RWPE2 (cell line): Measurements from ENCODE around the gene ROPN1L.

Source experiments
- ATAC-seq: fragments of 200-7000 bp; cut with Tn5 transposase; 3 replicates; pipeline ENCODE4 v1.9.1; 2021; ENCODE audit warnings: low read depth
- DNase-seq: peaks from one replicate; pipeline ENCODE4 v3.0.0-alpha.2; 2020; ENCODE audit warnings: low spot score
- H3K27ac ChIP-seq: fragments of 450-650 bp; 2 replicates; pipeline ENCODE4 v1.5.1; 2017; ENCODE audit warnings: mild to moderate bottlenecking; ENCODE audit not compliant: poor library complexity, severe bottlenecking
- H3K27me3 ChIP-seq: fragments of 250-450 bp; sonication (Bioruptor Pico); 2 replicates; pipeline ENCODE4 v1.5.1; 2021; ENCODE audit warnings: mild to moderate bottlenecking, moderate library complexity; ENCODE audit not compliant: insufficient read depth, poor library complexity, severe bottlenecking
- H3K36me3 ChIP-seq: fragments of 250-450 bp; sonication (Bioruptor Pico); 2 replicates; pipeline ENCODE4 v1.5.1; 2020; ENCODE audit warnings: low read depth, mild to moderate bottlenecking, moderate library complexity
- H3K4me1 ChIP-seq: fragments of 250-450 bp; sonication (Bioruptor Pico); 2 replicates; pipeline ENCODE4 v1.5.1; 2021; ENCODE audit warnings: mild to moderate bottlenecking, moderate library complexity; ENCODE audit not compliant: insufficient read depth, poor library complexity, severe bottlenecking
- H3K4me3 ChIP-seq: fragments of 250-450 bp; sonication (Bioruptor Pico); 2 replicates; pipeline ENCODE4 v1.5.1; 2021; ENCODE audit warnings: mild to moderate bottlenecking, moderate library complexity; ENCODE audit not compliant: severe bottlenecking
- H3K9me3 ChIP-seq: fragments of 250-450 bp; sonication (Bioruptor Pico); 2 replicates; pipeline ENCODE4 v1.5.1; 2021; ENCODE audit warnings: mild to moderate bottlenecking, moderate library complexity; ENCODE audit not compliant: severe bottlenecking
- TF ChIP-seq, protein P1 (sequence below): fragments of 450-650 bp; IDR thresholded peaks from one replicate; pipeline ENCODE4 v1.5.1; 2017; ENCODE audit warnings: mild to moderate bottlenecking, moderate library complexity; ENCODE audit not compliant: poor library complexity, severe bottlenecking

The ROPN1L gene

DNA sequence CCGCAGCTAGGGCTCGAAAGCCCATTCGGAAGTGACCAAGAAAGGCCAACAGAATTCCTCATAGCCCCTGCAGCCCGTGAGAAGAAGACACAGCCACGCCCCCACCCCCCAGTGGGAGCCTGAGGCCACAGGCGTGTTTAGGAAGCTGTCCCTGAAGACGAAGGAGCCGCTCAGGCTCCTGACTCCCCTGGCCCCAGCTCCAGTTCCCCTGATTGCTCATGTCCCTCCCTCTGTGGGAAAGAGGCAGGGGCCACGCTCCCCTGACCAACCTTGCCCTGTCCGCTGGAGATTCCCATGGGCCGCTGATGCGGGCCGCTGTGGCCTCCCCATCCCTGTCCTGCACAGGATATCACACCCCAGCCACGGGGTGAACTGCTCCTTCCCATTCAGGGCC lies 13.6 kb downstream of the ROPN1L start:
- no peaks in the 10 kb centered on the region for H3K27me3 ChIP-seq

DNA sequence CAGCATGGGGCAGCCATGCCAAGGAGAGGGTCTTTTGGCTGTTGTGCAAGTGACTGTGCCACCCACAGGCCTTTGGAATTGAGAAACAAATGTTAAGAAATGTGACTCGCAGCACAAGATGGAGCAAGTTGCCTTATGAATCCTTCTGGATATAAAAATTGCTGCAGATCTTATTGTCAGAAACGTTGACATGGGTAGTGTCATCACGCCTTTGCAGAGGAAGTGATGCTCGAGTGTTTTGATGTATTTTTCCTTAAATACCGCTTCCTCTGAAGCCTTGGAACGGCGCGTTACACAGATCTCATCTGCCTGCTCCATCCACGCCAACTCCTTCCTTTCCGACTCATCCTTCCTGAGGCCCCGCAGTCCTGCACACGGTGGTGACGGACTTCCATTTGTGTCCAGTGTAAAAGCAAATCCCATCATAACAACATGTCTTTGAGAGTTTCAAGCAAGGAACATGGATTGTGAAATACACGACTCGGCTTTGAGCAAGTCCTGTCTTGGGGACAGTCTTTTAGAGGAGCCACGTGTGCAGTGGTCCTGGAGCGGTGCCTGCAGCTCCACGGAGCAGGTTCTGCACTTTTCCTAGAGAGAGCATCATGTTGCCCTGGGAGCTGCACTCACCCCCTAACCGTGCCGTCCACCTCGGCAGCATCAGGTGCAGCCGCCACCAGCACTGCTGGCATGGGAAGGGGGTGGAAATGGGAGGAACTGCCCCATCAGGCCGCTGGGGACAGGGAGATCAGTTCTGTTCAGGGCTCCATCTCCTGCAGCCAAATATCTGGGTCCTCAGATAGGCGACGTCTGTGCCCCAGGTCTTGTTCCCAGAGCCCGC lies 15.1 kb downstream of the ROPN1L start:
- no peak for DNase-seq
- no peak for ATAC-seq
- H3K4me3 ChIP-seq, result no peak overlapping the region
- no peak overlapping the region for H3K27ac ChIP-seq
- H3K27me3 ChIP-seq, result no peaks in the 10 kb centered on the region
- H3K36me3 ChIP-seq, result no peaks in the 10 kb centered on the region
- H3K4me1 ChIP-seq, result peaks cover 36% of the 10 kb centered on the region
- TF ChIP-seq, protein P1, sequence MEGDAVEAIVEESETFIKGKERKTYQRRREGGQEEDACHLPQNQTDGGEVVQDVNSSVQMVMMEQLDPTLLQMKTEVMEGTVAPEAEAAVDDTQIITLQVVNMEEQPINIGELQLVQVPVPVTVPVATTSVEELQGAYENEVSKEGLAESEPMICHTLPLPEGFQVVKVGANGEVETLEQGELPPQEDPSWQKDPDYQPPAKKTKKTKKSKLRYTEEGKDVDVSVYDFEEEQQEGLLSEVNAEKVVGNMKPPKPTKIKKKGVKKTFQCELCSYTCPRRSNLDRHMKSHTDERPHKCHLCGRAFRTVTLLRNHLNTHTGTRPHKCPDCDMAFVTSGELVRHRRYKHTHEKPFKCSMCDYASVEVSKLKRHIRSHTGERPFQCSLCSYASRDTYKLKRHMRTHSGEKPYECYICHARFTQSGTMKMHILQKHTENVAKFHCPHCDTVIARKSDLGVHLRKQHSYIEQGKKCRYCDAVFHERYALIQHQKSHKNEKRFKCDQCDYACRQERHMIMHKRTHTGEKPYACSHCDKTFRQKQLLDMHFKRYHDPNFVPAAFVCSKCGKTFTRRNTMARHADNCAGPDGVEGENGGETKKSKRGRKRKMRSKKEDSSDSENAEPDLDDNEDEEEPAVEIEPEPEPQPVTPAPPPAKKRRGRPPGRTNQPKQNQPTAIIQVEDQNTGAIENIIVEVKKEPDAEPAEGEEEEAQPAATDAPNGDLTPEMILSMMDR, result no peak
- no peaks in the 10 kb centered on the region for H3K9me3 ChIP-seq

More for the DNA sequence above, 13.6 kb downstream of the ROPN1L start:
- Histone ChIP-seq H3K4me3 (no peak overlapping the region), H3K4me1 (peaks cover 31% of the 10 kb centered on the region), H3K27ac (peak overlapping the region; percentile 59), H3K36me3 (no peaks in the 10 kb centered on the region), H3K9me3 (no peaks in the 10 kb centered on the region)
- no peak for DNase-seq
- TF ChIP-seq, protein P1, result no peak
- no peak for ATAC-seq

DNA sequence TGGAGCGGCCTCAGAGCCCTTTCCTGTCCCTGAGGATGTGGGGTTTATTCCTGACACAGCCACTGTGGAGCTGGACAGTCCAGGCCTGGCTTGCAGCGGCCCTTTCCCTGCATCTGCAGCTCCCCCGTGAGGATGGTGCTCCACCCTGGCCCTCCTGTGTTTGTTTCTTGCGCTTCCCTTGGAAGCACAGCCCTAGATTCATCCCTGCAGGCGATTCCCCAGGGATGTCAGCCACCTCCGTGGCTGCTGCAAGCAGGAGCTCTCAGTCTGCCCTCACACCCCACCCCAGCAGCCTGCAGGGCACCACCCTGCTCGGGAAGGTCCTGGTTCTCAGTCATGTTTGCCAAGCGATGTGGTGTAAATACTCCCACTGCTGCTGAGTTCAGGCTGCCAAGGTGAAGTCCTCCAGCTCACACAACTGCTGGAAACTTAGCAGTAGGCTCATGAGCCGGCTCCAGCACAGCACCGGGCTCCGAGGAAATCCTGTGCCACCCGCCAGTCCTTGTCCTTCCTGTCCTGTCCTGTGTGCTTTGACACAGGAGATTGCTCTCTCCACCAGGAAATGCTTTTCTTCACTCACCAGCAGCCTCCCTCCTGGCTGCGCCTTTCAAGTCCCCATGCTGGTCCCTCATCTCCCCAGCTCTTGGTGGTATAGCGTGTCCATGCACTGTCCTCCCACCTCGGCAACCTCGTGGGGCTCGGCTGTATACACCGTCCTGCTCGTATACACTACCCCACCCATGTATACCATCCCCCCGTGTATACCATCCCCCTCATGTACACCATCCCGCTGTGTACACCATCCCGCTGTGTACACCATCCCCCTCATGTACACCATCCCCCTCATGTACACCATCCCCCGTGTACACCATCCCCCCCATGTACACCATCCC lies 16.2 kb downstream of the ROPN1L start:
- DNase-seq, result no peak
- TF ChIP-seq, protein P1, result no peak
- peaks cover 39% of the 10 kb centered on the region for H3K4me1 ChIP-seq
- H3K36me3 ChIP-seq, result no peaks in the 10 kb centered on the region
- H3K9me3 ChIP-seq, result no peaks in the 10 kb centered on the region
- ATAC-seq, result no peak
- H3K27ac ChIP-seq, result no peak overlapping the region
- no peak overlapping the region for H3K4me3 ChIP-seq
- H3K27me3 ChIP-seq, result no peaks in the 10 kb centered on the region

DNA sequence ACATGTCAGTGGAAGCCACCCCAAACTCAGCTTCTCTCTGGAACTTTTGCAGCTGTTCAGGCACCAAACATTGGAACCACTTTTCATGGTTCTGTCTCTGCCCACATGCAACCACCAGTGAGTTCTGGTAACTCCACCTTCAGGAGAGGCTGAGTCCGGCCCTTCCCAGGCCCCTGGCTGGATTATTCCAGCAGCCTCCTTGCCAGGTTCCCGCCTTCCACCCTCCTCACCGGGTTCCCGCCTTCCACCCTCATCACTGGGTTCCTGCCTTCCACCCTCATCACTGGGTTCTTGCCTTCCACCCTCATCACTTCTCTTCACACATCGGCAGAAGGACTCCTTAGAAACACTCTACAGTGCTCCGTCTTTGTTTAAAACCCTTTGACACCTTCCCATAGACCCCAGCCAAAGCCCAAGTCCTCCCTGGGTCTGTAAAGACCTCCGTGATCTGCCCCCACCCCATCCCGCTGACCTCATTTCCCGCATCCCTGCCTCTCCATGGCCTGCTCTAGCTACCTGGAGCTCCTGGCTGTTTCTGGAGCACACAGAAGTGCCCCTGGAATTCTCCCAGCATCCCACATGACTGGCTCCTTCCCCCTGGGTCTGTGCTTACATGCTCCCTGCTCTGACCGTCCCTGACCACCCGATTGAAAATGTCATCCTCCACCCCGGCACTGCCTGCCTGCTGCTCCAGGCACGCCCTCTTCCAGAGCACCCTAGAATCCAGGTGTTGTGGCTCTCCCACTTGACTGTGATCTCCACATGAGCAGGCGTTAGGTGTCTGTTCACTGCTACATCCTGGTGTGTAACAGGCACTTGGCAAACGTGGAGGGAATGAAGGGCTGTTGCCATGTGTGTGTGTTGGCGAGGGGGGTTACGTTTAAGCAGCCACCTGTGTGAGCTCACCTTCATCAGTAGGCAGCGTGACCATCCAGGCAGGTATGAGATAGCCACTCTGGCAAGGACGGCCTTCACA lies 17.7 kb downstream of the ROPN1L start:
- no peak for ATAC-seq

More for the DNA sequence above, 17.7 kb downstream of the ROPN1L start:
- TF ChIP-seq, protein P1, result no peak
- Histone ChIP-seq H3K4me1 (peaks cover 25% of the 10 kb centered on the region), H3K27ac (no peak overlapping the region), H3K4me3 (no peak overlapping the region), H3K36me3 (no peaks in the 10 kb centered on the region), H3K9me3 (no peaks in the 10 kb centered on the region), H3K27me3 (no peaks in the 10 kb centered on the region)
- DNase-seq, result no peak
